H1 (cell line): ENCODE measurements around the gene CCDC91. TPM values are rescaled to one million over a fixed set of nuclear protein-coding genes. Genes with fewer than 3 reads are reported as not detected.

ENCODE experiments used
- CTCF ChIA-PET: fragments of 300-600 bp; sonication (Branson Sonifier 250); formaldehyde crosslinking; loops from one replicate; lab custom pipeline; 2021; ENCODE audit not compliant: partially characterized antibody; lab: Charles Lee
- POLR2A ChIA-PET: fragments of 300-600 bp; sonication (Branson Sonifier 250); formaldehyde crosslinking; loops from one replicate; lab custom pipeline; 2021; ENCODE audit warnings: inconsistent platforms; ENCODE audit not compliant: partially characterized antibody; lab: Charles Lee
- DNase-seq, 2 experiments: peaks; one replicate each; pipeline versions ENCODE4 v3.0.0 to v3.0.0-alpha.2; 2010 to 2022; ENCODE audit warnings: low spot score in 2 of 2, low read depth in 1 of 2, mixed read lengths in 1 of 2
- FAIRE-seq: peaks from 2 replicates; lab custom pipeline; 2011; peaks lifted over from hg19 to GRCh38; lab: Jason Lieb, UNC
- H2AFZ ChIP-seq: 2 replicates; pipeline ENCODE4 v1.8.1; 2012; ENCODE audit warnings: low read length, inconsistent platforms
- H2AK5ac ChIP-seq: 2 replicates; pipeline ENCODE4 v1.6.1; 2013; ENCODE audit warnings: low read depth, low read length
- H2BK120ac ChIP-seq: replicated peaks from 2 replicates; pipeline ENCODE3; 2013; ENCODE audit warnings: low read depth, low read length, inconsistent platforms
- H2BK12ac ChIP-seq: 2 replicates; pipeline ENCODE4 v1.6.1; 2013; ENCODE audit warnings: low read depth, low read length
- H2BK15ac ChIP-seq: 2 replicates; pipeline ENCODE4 v1.6.1; 2013; ENCODE audit warnings: low read length
- H2BK20ac ChIP-seq: 2 replicates; pipeline ENCODE4 v1.6.1; 2013; ENCODE audit warnings: low read length
- H2BK5ac ChIP-seq: 2 replicates; pipeline ENCODE4 v1.6.1; 2013; ENCODE audit warnings: low read depth, low read length
- H3K14ac ChIP-seq: 2 replicates; pipeline ENCODE4 v1.6.1; 2013; ENCODE audit warnings: inconsistent platforms; ENCODE audit not compliant: insufficient read length
- H3K18ac ChIP-seq: 2 replicates; pipeline ENCODE4 v1.6.1; 2013; ENCODE audit warnings: low read length; ENCODE audit errors: extremely low read depth
- H3K23ac ChIP-seq: 2 replicates; pipeline ENCODE4 v1.6.1; 2013; ENCODE audit warnings: inconsistent platforms; ENCODE audit not compliant: insufficient read length
- H3K23me2 ChIP-seq: 2 replicates; pipeline ENCODE4 v1.6.1; 2013; ENCODE audit warnings: low read depth, low read length
- H3K27ac ChIP-seq: 2 replicates; pipeline ENCODE4 v1.6.1; 2011; ENCODE audit warnings: low read depth, low read length, inconsistent platforms
- H3K27me3 ChIP-seq, 4 experiments: replicated peaks in 1 of 4; 1 replicate in 1 of 4; 2 replicates in 3 of 4; pipeline versions ENCODE4 v1.6.1 to v1.8.1; 2011 to 2013; ENCODE audit warnings: low read length in 3 of 4, mild to moderate bottlenecking in 3 of 4, inconsistent platforms in 2 of 4, mixed read lengths in 2 of 4, moderate library complexity in 1 of 4; ENCODE audit not compliant: control insufficient read depth in 3 of 4, insufficient read depth in 3 of 4; ENCODE audit errors: extremely low read depth in 1 of 4
- H3K36me3 ChIP-seq, 4 experiments: 2 replicates each; pipeline versions ENCODE4 v1.6.1 to v1.8.1; 2011 to 2013; ENCODE audit warnings: mild to moderate bottlenecking in 4 of 4, low read length in 3 of 4, moderate library complexity in 2 of 4, control low read depth in 1 of 4, inconsistent platforms in 1 of 4; ENCODE audit not compliant: insufficient read depth in 4 of 4, control insufficient read depth in 2 of 4
- H3K4ac ChIP-seq: replicated peaks from 2 replicates; pipeline ENCODE3; 2013; ENCODE audit warnings: low read length, low read depth, mixed read lengths, inconsistent platforms; ENCODE audit not compliant: insufficient read length
- H3K4me1 ChIP-seq, 4 experiments: replicated peaks in 1 of 4; 1 replicate in 1 of 4; 2 replicates in 3 of 4; pipeline versions ENCODE4 v1.6.1 to v1.8.1; 2011 to 2013; ENCODE audit warnings: low read length in 3 of 4, inconsistent platforms in 2 of 4, mixed read lengths in 1 of 4; ENCODE audit not compliant: insufficient read depth in 4 of 4, control insufficient read depth in 3 of 4
- H3K4me2 ChIP-seq, 2 experiments: 2 replicates each; pipeline versions ENCODE4 v1.6.1 to v1.8.1; 2011 to 2013; ENCODE audit warnings: low read depth in 2 of 2, low read length in 2 of 2, control low read depth in 1 of 2, inconsistent platforms in 1 of 2, mild to moderate bottlenecking in 1 of 2; ENCODE audit not compliant: insufficient read depth in 1 of 2
- H3K4me3 ChIP-seq, 4 experiments: fragments of 200-600, 300-600 bp in 1 of 4; sonication (generic), shearing (Covaris generic), sonication (Bioruptor Twin) in 1 of 4; 2 replicates each; pipeline versions ENCODE4 v1.5.1 to v1.8.1; 2011 to 2016; ENCODE audit warnings: low read length in 4 of 4, low read depth in 3 of 4, control low read depth in 2 of 4, inconsistent platforms in 2 of 4, mild to moderate bottlenecking in 2 of 4, mixed read lengths in 1 of 4, moderate library complexity in 1 of 4; ENCODE audit not compliant: insufficient read depth in 2 of 4; ENCODE audit errors: extremely low read depth in 1 of 4
- H3K56ac ChIP-seq: replicated peaks from 2 replicates; pipeline ENCODE3; 2013; ENCODE audit warnings: low read depth, mild to moderate bottlenecking, mixed read lengths, low read length, inconsistent platforms; ENCODE audit not compliant: insufficient read length
- H3K79me1 ChIP-seq: 2 replicates; pipeline ENCODE4 v1.6.1; 2013; ENCODE audit warnings: low read depth, low read length, control low read depth
- H3K79me2 ChIP-seq, 2 experiments: 2 replicates each; pipeline versions ENCODE4 v1.6.1 to v1.8.1; 2012 to 2013; ENCODE audit warnings: low read length in 2 of 2, mild to moderate bottlenecking in 2 of 2, inconsistent platforms in 1 of 2; ENCODE audit not compliant: insufficient read depth in 2 of 2, control insufficient read depth in 1 of 2
- H3K9ac ChIP-seq, 4 experiments: replicated peaks in 1 of 4; 1 replicate in 1 of 4; 2 replicates in 3 of 4; pipeline versions ENCODE4 v1.6.1 to v1.8.1; 2011 to 2013; ENCODE audit warnings: low read depth in 3 of 4, low read length in 3 of 4, control low read depth in 2 of 4, mild to moderate bottlenecking in 2 of 4, moderate library complexity in 2 of 4, inconsistent platforms in 1 of 4; ENCODE audit errors: extremely low read depth in 1 of 4
- H3K9me3 ChIP-seq, 2 experiments: 2 replicates each; pipeline versions ENCODE4 v1.6.1 to v1.8.1; 2012 to 2013; ENCODE audit warnings: mild to moderate bottlenecking in 2 of 2, moderate library complexity in 2 of 2, control low read depth in 1 of 2, inconsistent platforms in 1 of 2, low read depth in 1 of 2, low read length in 1 of 2, mixed read lengths in 1 of 2; ENCODE audit not compliant: insufficient read depth in 2 of 2
- H4K20me1 ChIP-seq, 2 experiments: replicated peaks in 1 of 2; 2 replicates each; pipeline versions ENCODE3 to v1.8.1; 2011 to 2013; ENCODE audit warnings: inconsistent platforms in 2 of 2, low read length in 2 of 2, mild to moderate bottlenecking in 1 of 2; ENCODE audit not compliant: insufficient read depth in 2 of 2, control insufficient read depth in 1 of 2
- H4K5ac ChIP-seq: 2 replicates; pipeline ENCODE4 v1.6.1; 2013; ENCODE audit warnings: low read length, low read depth, mixed read lengths, inconsistent platforms; ENCODE audit not compliant: insufficient read length
- H4K8ac ChIP-seq: 2 replicates; pipeline ENCODE4 v1.8.0; 2013; ENCODE audit warnings: mild to moderate bottlenecking, moderate library complexity, low read length, inconsistent platforms; ENCODE audit not compliant: insufficient read depth; ENCODE audit errors: extremely low read depth
- H4K91ac ChIP-seq: replicated peaks from 2 replicates; pipeline ENCODE3; 2013; ENCODE audit warnings: low read length, mixed read lengths, inconsistent platforms; ENCODE audit not compliant: insufficient read length
- ASH2L ChIP-seq: fragments of 200-600, 300-600 bp; sonication (generic); IDR thresholded peaks from one replicate; pipeline ENCODE4 v1.7.1; 2017; ENCODE audit warnings: low read length
- CHD2 ChIP-seq: IDR thresholded peaks from 2 replicates; pipeline ENCODE4 v1.6.1; 2012; ENCODE audit warnings: low read length, improper control_type of control experiment
- GABPA ChIP-seq: IDR thresholded peaks from 2 replicates; pipeline ENCODE4 v1.6.1; 2011; ENCODE audit warnings: mild to moderate bottlenecking, low read length, moderate library complexity, borderline replicate concordance; ENCODE audit not compliant: insufficient read depth
- GTF2F1 ChIP-seq: IDR thresholded peaks from 2 replicates; pipeline ENCODE4 v1.6.1; 2012; ENCODE audit warnings: low read depth, low read length, improper control_type of control experiment, borderline replicate concordance
- HDAC2 ChIP-seq, 2 experiments: fragments of 300-600 bp in 1 of 2; sonication (generic) in 1 of 2; IDR thresholded peaks; 2 replicates each; pipeline ENCODE4 v1.6.1; 2011 to 2012; ENCODE audit warnings: low read depth in 2 of 2, low read length in 2 of 2, mild to moderate bottlenecking in 2 of 2, moderate library complexity in 2 of 2, borderline replicate concordance in 1 of 2, inconsistent platforms in 1 of 2
- PHF8 ChIP-seq: fragments of 200-600 bp; sonication (generic); conservative IDR thresholded peaks from 2 replicates; pipeline ENCODE4 v1.7.1; 2012; ENCODE audit warnings: low read depth, mild to moderate bottlenecking, inconsistent platforms, low read length, moderate library complexity
- RBBP5 ChIP-seq: IDR thresholded peaks from 2 replicates; pipeline ENCODE4 v1.7.1; 2012; ENCODE audit warnings: low read depth, mild to moderate bottlenecking, inconsistent platforms, low read length, moderate library complexity, borderline replicate concordance
- SUZ12 ChIP-seq: fragments of 200-600 bp; sonication (generic); IDR thresholded peaks from 2 replicates; pipeline ENCODE4 v1.6.1; 2012; ENCODE audit warnings: mild to moderate bottlenecking, inconsistent platforms, low read length, moderate library complexity, mixed read lengths
- polyA plus RNA-seq, 7 experiments: library from polyadenylated mRNA; depleted of rRNA in 3 of 7; stranded (reverse) in 5 of 7; unstranded in 2 of 7; fragments of >200 nt in 5 of 7; fragments of 200-250 nt in 2 of 7; gene quantifications; 1 replicate in 5 of 7; 2 replicates in 1 of 7; 4 replicates in 1 of 7; pipeline versions ENCODE4 v1.2.1 to v1.2.3, GENCODE V29; 2011 to 2013; ENCODE audit warnings: missing spikeins in 2 of 7, mixed read lengths in 2 of 7
- total RNA-seq: library from RNA; stranded (reverse); fragmentation: NEBNext Ultra II Directional; extraction: Animal tissue kit (Norgen Biotek cat#: 25700); gene quantifications from 2 replicates; pipeline ENCODE4 v1.2.1, GENCODE V29; 2021
- TF ChIP-seq, protein P1 (sequence below): IDR thresholded peaks from 2 replicates; pipeline ENCODE4 v1.6.1; 2011; ENCODE audit warnings: low read depth, mild to moderate bottlenecking, low read length; ENCODE audit not compliant: insufficient read depth

The CCDC91 gene
- total and polyA plus RNA-seq, 2 of the 8 experiments (the other 6 are each of a cell fraction or from before 2014, with no cell fraction given), result 8.6 to 23.1 TPM

DNA sequence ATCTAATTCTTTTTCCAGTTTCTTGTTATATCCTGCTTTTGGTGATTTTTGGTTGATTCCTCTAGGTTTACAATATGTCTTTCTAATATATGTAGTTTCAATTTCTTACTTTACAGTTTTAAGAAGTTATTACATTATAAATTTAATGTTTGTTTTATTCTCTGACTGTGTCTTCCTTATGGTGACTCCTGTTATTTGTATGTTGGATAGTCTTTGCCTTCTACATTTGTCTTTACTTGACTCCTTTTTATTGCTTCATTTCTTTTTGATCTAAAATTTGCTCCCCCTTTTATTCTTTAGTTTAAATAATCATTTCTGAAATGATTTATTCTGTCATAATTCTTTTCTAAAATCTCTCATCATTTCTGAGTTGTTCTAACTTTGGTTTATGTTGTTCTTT lies 125.8 kb downstream of the CCDC91 start:
- Histone ChIP-seq H2BK120ac (no peak overlapping the region), H3K27ac (no peak overlapping the region)
- FAIRE-seq, result no peak

More for the DNA sequence above, 125.8 kb downstream of the CCDC91 start:
- Histone ChIP-seq H3K4ac (no peak overlapping the region), H3K4me2 (no peak overlapping the region), H2BK15ac (no peak overlapping the region), H2BK12ac (no peak overlapping the region), H3K4me1 (0 out of 7 replicates have a peak, but pooled peaks cover 0 to 2% (median 0%) of the 10 kb centered on the region in 4 experiments), H3K23ac (no peak overlapping the region), H2AFZ (no peak overlapping the region), H4K20me1 (no peaks in the 10 kb centered on the region), H4K91ac (no peak overlapping the region), H2BK5ac (no peak overlapping the region), H4K5ac (no peak overlapping the region), H3K79me2 (no peaks in the 10 kb centered on the region), H3K18ac (no peak overlapping the region), H3K23me2 (peaks cover 1% of the 10 kb centered on the region; the same call in 1 of the 2 replicates), H3K9ac (no peak overlapping the region), H2BK20ac (no peak overlapping the region), H2AK5ac (no peak overlapping the region), H3K27me3 (no peaks in the 10 kb centered on the region), H4K8ac (no peak overlapping the region), H3K9me3 (no peaks in the 10 kb centered on the region), H3K4me3 (no peak overlapping the region), H3K79me1 (no peaks in the 10 kb centered on the region; the same call in 1 of the 2 replicates), H3K56ac (no peak overlapping the region), H3K14ac (no peak overlapping the region), H3K36me3 (peaks cover 0 to 6% (median 1%) of the 10 kb centered on the region in 4 experiments; a peak in 2 of 8 replicates)
- DNase-seq, result no peak
- CTCF ChIA-PET, result no interaction called here
- POLR2A ChIA-PET, result no interaction called here
- no peak for TF ChIP-seq PHF8
- TF ChIP-seq HDAC2 (IDR thresholded peaks at IDR 0.05; ENCODE audit: borderline replicate concordance in 1 of 2, low read depth in 2 of 2, low read length in 2 of 2), result no peak
- no peak for TF ChIP-seq GABPA
- no peak for TF ChIP-seq RBBP5
- TF ChIP-seq, protein P1, sequence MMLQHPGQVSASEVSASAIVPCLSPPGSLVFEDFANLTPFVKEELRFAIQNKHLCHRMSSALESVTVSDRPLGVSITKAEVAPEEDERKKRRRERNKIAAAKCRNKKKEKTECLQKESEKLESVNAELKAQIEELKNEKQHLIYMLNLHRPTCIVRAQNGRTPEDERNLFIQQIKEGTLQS, result no peak
- no peak for TF ChIP-seq CHD2
- TF ChIP-seq GTF2F1, result no peak
- no peak for TF ChIP-seq ASH2L
- no peak for TF ChIP-seq SUZ12
